Thyroid gland (tissue), 4 donors: ENCODE results near the gene FLT4.

ENCODE experiments used
- POLR2A ChIP-seq, 2 donors: fragments of 450-650 bp; IDR thresholded peaks; one replicate each; pipeline ENCODE4 v1.6.1; 2017; ENCODE audit warnings: antibody characterized with exemption in 2 of 2, mild to moderate bottlenecking in 2 of 2, moderate library complexity in 1 of 2
- TF ChIP-seq, protein P1 (sequence below), 6 experiments: fragments of 200-600 bp in 3 of 6; fragments of 450-650 bp in 3 of 6; sonication (generic) in 3 of 6; IDR thresholded peaks; one replicate each; pipeline ENCODE4 v1.5.1; 2016 to 2019; ENCODE audit warnings: antibody characterized with exemption in 6 of 6, mild to moderate bottlenecking in 2 of 6, inconsistent platforms in 1 of 6, moderate library complexity in 1 of 6

DNA sequence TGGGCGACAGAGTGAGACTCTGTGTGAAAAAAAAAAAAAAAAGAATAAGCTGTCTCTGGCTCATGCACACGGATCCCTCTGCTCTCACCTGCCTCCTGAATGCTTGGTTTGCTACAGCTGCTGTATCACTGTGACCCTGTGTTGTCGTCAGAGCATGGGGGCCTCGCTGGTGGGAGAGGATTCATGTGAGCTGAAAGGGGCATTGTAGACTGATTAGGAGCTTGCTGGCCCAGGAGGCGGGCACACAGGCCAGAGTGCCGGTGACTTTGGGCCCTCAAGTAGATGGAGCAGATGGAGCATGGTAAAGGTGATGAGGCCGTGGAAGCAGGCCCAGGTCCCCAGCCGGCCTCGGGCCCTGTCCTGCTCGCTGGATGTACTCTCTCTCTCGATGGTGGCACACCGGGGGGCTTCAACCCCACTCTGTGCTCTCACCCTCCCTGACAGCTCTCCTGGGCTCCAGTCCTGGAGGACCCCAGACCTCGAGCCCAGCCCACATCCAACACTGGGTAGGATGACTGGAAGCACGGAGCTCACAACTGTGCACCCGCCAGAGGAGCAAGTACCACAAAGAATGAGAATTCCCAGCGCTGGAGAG, 7.1 kb downstream of the FLT4 start:
- TF ChIP-seq, protein P1, sequence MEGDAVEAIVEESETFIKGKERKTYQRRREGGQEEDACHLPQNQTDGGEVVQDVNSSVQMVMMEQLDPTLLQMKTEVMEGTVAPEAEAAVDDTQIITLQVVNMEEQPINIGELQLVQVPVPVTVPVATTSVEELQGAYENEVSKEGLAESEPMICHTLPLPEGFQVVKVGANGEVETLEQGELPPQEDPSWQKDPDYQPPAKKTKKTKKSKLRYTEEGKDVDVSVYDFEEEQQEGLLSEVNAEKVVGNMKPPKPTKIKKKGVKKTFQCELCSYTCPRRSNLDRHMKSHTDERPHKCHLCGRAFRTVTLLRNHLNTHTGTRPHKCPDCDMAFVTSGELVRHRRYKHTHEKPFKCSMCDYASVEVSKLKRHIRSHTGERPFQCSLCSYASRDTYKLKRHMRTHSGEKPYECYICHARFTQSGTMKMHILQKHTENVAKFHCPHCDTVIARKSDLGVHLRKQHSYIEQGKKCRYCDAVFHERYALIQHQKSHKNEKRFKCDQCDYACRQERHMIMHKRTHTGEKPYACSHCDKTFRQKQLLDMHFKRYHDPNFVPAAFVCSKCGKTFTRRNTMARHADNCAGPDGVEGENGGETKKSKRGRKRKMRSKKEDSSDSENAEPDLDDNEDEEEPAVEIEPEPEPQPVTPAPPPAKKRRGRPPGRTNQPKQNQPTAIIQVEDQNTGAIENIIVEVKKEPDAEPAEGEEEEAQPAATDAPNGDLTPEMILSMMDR (IDR thresholded peaks at IDR 0.05) = no peak
- no peak for TF ChIP-seq POLR2A (IDR thresholded peaks at IDR 0.05)
